Measurements from ENCODE around the gene RIN2.
"Not testable (repeated sequence)": the region's sequence is repeated elsewhere in the genome, so short reads cannot be mapped to it uniquely, and the experiment has no call there.

Gene RIN2

DNA sequence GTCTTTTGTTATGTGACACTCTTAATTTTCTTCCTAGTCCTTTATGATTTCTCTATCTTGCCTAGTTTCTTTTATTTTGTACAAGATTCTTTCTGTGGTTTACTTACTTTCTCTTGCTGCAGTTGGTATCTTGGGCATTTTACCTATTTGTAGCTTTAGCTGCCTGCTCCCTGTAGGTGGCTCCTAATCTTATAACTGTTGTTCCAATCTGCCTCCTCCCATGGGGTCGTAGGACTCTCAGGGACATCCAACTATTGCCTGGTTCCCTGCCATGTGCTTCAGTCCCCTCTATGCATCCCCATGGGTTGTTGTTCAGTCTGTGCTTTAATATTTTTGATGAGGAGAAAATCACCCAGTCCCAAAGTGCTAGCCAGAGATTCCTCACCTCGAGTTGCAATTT lies 31.4 kb downstream of the RIN2 start:
- no peak for DNase-seq

DNA sequence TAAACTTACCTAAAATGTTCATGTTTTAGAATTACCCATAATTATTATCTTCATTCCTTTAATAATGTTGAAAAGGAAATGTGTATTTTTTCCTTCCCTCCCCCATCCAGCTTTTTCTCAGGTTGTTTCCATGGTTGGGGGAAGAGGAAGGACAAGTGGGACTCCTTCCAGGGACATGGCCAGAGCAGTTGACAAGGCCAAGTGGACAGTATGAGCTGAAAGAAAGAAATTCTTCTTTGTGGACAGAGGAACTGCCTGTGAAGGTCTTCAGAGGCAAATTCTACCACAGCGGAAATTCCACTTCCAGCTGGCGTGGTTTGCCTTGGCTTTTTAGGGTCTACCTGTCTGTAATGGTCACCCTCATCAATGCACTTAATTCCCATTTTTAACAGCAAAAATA lies 33.8 kb downstream of the RIN2 start:
- no peak for DNase-seq

DNA sequence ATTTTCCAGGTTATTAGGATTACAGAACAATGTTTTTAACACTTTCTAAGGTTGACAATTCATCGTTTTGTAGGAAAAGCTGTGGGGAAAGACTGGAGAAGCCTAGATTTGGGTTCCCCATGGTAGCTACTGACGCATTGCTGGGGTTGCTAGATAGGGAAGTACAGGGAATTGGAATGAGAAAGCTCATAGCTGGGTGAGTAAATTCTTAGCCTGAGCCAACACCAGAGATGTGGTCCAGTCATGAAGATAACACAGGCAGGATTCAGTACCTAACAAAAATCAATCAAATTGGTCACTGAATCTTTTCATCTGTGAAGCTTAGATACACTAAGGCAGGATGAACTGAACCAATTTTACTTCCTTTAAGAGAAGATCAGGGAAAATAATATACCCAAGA lies 35.7 kb downstream of the RIN2 start:
- DNase-seq, result no peak

DNA sequence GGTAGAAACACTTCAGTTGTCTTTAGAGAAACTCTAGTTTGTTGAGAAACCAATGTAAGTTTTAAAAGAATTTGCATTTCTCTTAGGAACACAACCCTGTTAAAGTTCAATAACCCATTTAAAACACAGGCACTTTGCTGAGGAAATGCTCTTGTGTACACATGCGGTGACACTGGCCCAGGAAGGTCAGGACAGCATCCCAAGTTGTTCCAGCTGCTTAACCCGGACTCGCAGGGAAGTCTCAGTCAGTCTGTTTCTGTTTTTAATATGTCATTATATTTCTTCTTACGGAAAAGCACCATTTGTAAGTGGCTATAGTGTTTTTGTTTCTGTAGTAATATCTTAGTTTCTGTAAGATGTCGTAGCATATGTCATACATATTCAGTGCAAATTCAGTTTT lies 36.9 kb downstream of the RIN2 start:
- no peak for DNase-seq

DNA sequence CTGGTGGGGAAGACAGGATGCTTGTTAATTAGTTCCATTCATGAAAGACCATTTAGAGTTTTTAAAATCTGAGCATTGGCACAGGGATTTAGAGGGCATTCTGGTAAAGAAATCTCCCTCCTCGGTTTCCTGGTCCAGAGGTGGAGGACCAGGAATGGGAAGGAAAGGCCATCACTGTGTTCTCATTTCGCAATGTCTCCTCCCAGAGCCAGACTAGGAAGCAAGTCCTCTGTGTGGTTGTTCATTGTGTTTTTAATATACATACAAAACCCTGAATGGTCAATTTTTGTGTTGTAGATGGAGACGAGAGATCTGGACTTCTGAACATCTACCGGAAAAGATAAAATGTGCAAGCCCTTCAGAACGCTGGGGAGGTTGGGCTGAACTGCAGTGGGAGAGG lies 41.3 kb downstream of the RIN2 start:
- no peak for DNase-seq

DNA sequence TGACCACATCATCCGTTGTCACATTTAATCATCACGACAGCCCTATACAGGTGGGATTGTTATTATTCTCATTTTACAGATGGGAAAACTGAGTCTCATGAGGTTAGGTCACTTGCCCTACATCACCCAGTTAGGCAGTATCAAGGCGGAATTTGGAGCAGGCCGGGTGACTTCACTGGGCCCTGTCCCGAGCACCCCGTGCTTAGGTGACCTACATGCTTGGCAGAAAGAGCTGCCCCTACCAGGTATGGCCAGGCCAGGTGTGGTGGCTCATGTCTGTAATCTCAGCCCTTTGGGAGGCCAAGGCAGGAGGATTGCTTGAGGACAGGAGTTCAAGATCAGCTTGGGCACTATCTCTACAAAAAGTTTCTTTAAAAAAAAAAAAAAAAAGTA lies 44.0 kb downstream of the RIN2 start:
- DNase-seq, result no peak

DNA sequence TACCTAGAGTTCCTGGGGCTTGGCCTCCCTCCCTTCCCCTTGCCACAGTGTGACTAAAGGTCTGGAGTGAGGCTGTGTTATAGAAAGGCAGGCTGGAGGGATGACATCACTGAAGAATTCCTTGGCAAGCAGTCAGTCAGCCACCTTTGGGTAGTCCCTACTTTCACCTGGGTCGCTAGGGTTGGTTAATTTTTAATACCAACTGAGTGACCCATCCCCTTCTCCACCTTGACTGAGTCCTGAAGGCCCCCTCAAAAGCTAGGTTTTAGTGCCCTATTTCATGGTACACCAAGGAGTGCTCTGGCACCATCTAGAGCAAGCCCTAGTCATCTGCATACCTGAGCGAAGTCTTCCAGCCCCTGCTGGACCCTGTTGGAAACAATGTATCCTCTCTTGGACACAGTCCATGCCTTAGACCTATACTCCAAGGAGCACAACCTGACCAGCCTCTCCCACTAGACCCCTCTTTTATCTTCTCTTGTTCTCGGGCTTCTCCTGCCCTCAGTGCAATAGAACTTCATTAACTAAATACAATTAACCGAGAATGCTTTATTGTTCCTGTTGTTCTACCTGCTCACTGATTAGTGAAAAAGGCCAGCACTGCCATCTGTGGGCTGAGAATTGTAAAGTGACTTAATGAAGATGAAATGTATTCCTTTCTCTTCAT lies 44.6 kb downstream of the RIN2 start:
- DNase-seq, result no peak

DNA sequence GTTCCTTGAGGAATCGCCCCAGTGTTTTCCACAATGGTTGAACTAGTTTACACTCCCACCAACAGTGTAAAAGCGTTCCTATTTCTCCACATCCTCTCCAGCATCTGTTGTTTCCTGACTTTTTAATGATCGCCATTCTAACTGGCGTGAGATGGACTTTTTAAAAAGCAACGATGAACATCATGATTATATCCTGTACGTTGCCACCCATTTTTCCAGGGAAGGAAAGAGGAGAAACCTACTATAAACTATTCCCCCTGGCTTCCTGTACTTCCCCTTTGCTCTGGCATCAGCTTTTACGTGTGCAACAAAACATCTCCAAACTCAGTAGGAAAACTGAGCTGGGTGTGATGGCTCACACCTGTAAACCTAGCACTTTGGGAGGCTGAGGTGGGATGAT lies 48.2 kb downstream of the RIN2 start:
- DNase-seq, result not testable (repeated sequence)

DNA sequence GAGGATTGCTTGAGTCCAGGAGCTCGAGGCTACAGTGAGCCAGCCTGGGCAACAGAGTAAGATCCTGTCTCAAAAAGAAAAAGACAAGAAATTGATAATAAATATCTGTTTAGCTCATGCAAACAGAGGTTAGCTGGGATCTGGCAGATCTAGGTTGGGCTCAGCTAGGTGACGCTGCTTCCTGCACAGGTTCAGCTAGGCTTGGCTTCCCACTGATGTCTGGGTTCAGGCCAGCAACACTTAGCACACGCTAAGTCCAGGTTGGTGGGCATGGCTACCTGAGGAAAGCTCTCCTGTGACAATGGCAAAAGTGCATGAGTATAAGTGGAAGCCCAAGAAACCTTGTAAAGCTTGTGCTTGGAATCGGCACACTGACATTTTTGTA lies 48.7 kb downstream of the RIN2 start:
- DNase-seq, result no peak

DNA sequence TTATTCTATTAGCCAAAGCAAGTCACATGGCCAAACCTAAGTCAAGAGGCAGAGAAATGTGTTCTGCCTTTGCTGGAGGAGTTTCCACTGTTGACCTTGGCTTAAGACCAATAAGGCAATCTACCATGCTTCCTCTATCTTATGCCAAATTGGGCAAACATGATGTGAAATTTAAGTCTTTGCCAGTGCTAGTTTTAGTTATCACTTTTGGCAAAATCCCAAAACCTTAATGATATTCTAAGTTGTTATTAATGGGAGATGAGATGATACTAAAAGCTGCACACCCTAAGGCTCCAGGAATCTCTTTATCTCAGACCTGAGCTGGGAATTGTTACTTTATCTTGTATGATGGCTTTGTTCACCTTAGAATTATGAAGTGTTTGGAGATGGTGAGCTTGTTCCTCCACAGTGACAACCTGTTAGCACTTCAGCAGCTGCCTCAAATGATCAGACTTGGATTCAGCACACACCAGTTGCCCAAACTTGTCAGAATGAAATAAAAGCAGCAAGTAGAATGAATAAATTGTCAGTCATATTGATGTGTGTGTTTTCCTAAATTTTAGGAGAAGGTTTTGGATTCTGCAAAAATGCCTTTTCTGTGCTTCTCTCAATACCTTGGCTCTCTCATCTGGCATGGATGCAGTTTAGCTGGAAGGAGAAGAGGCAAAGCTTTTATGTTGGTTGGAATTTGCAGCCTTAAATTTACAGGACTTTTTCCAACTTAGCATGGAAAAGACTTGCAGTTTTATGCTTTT lies 49.3 kb downstream of the RIN2 start:
- DNase-seq, result no peak
